DOHH2 (cell line): Measurements from ENCODE around the gene GPHN.

Experiments used
- H3F3A ChIP-seq: fragments of 200-600 bp; sonication (generic), shearing (Covaris generic); 2 replicates; pipeline ENCODE4 v1.6.0; 2016; ENCODE audit warnings: antibody characterized with exemption, mild to moderate bottlenecking; ENCODE audit not compliant: control insufficient read depth, insufficient read depth
- H3K27ac ChIP-seq: fragments of 200-600 bp; sonication (generic); 2 replicates; pipeline ENCODE4 v1.5.1; 2014; ENCODE audit warnings: low read depth, mild to moderate bottlenecking, low read length, moderate library complexity
- H3K27me3 ChIP-seq: fragments of 200-600 bp; sonication (generic); 2 replicates; pipeline ENCODE4 v1.6.1; 2014; ENCODE audit warnings: mild to moderate bottlenecking, low read length, mixed read lengths; ENCODE audit not compliant: control insufficient read depth
- H3K36me3 ChIP-seq: fragments of 200-600 bp; sonication (generic); 2 replicates; pipeline ENCODE4 v1.6.1; 2014; ENCODE audit warnings: mild to moderate bottlenecking, low read length, moderate library complexity, mixed read lengths; ENCODE audit not compliant: control insufficient read depth
- H3K4me1 ChIP-seq: fragments of 200-600 bp; sonication (generic); 2 replicates; pipeline ENCODE4 v1.6.1; 2014; ENCODE audit warnings: mild to moderate bottlenecking, low read length, mixed read lengths; ENCODE audit not compliant: control insufficient read depth
- H3K4me2 ChIP-seq: fragments of 200-600 bp; sonication (generic); 2 replicates; pipeline ENCODE4 v1.6.0; 2014; ENCODE audit warnings: mild to moderate bottlenecking, low read length, moderate library complexity
- H3K4me3 ChIP-seq: fragments of 200-600 bp; sonication (generic); 2 replicates; pipeline ENCODE4 v1.5.1; 2014; ENCODE audit warnings: mild to moderate bottlenecking, low read length, mixed read lengths
- H3K79me2 ChIP-seq: fragments of 200-600 bp; sonication (generic); 2 replicates; pipeline ENCODE4 v1.6.1; 2014; ENCODE audit warnings: mild to moderate bottlenecking, low read length, mixed read lengths; ENCODE audit not compliant: control insufficient read depth
- H3K9me2 ChIP-seq: fragments of 200-600 bp; sonication (generic); replicated peaks from 2 replicates; pipeline ENCODE4 v1.6.1; 2014; ENCODE audit warnings: mild to moderate bottlenecking, low read length, mixed read lengths; ENCODE audit not compliant: control insufficient read depth
- H3K9me3 ChIP-seq: fragments of 200-600 bp; sonication (generic); 2 replicates; pipeline ENCODE4 v1.6.1; 2014; ENCODE audit warnings: antibody characterized with exemption, low read length, mixed read lengths; ENCODE audit not compliant: control insufficient read depth, insufficient read depth
- H4K20me1 ChIP-seq: fragments of 200-600 bp; sonication (generic); 2 replicates; pipeline ENCODE4 v1.6.0; 2014; ENCODE audit warnings: low read depth, mild to moderate bottlenecking, antibody characterized with exemption, low read length, moderate library complexity; ENCODE audit not compliant: control insufficient read depth, insufficient read depth
- CTCF ChIP-seq: fragments of 200-600 bp; sonication (generic); IDR thresholded peaks from one replicate; pipeline ENCODE4 v1.5.1; 2014; ENCODE audit warnings: antibody characterized with exemption, mild to moderate bottlenecking, low read depth, low read length; ENCODE audit not compliant: poor library complexity, severe bottlenecking
- EZH2phosphoT487 ChIP-seq: fragments of 200-600 bp; sonication (generic); IDR thresholded peaks from 2 replicates; pipeline ENCODE4 v1.6.1; 2017; ENCODE audit warnings: borderline replicate concordance, mild to moderate bottlenecking, antibody characterized with exemption, low read length, moderate library complexity, mixed read lengths

GPHN gene

GRCh38 chr14:66975251-66975650 is 467.3 kb downstream of the GPHN start:
- no peaks in the 10 kb centered on the region for H3F3A ChIP-seq
- H3K36me3 ChIP-seq = peaks cover 3% of the 10 kb centered on the region; the same call in 1 of the 2 replicates
- H3K9me2 ChIP-seq = no peaks in the 10 kb centered on the region
- H3K4me2 ChIP-seq = no peak overlapping the region
- no peaks in the 10 kb centered on the region for H3K9me3 ChIP-seq
- no peaks in the 10 kb centered on the region for H3K79me2 ChIP-seq
- H3K4me1 ChIP-seq = no peaks in the 10 kb centered on the region
- H3K4me3 ChIP-seq = no peak overlapping the region
- no peak for TF ChIP-seq EZH2phosphoT487
- no peak for TF ChIP-seq CTCF
- no peaks in the 10 kb centered on the region for H4K20me1 ChIP-seq
- H3K27ac ChIP-seq = no peak overlapping the region
- H3K27me3 ChIP-seq = no peaks in the 10 kb centered on the region

- no peak for TF ChIP-seq CTCF
- TF ChIP-seq EZH2phosphoT487 = no peak
- Histone ChIP-seq H3K27me3 (no peaks in the 10 kb centered on the region), H3K27ac (no peak overlapping the region), H3F3A (no peaks in the 10 kb centered on the region), H3K9me2 (no peaks in the 10 kb centered on the region), H3K4me2 (no peak overlapping the region), H3K4me1 (no peaks in the 10 kb centered on the region), H3K9me3 (no peaks in the 10 kb centered on the region), H3K36me3 (no peaks in the 10 kb centered on the region), H4K20me1 (no peaks in the 10 kb centered on the region), H3K4me3 (no peak overlapping the region), H3K79me2 (no peaks in the 10 kb centered on the region)
Observed at GRCh38 chr14:66979101-66979974, 471.4 kb downstream of the GPHN start.

GRCh38 chr14:66982247-66982646 is 474.3 kb downstream of the GPHN start:
- H3K9me2 ChIP-seq = no peaks in the 10 kb centered on the region

More at GRCh38 chr14:66982247-66982646, 474.3 kb downstream of the GPHN start:
- no peaks in the 10 kb centered on the region for H4K20me1 ChIP-seq
- no peaks in the 10 kb centered on the region for H3F3A ChIP-seq
- no peaks in the 10 kb centered on the region for H3K9me3 ChIP-seq
- H3K27me3 ChIP-seq = no peaks in the 10 kb centered on the region
- no peaks in the 10 kb centered on the region for H3K79me2 ChIP-seq
- H3K4me1 ChIP-seq = no peaks in the 10 kb centered on the region
- no peak overlapping the region for H3K4me3 ChIP-seq
- no peak overlapping the region for H3K27ac ChIP-seq
- H3K4me2 ChIP-seq = no peak overlapping the region
- no peaks in the 10 kb centered on the region for H3K36me3 ChIP-seq
- TF ChIP-seq EZH2phosphoT487 = no peak
- no peak for TF ChIP-seq CTCF
